IMR-90 (cell line): ENCODE measurements around the gene MYH9. TPM values are rescaled to one million over a fixed set of nuclear protein-coding genes. Genes with fewer than 3 reads are reported as not detected.

ENCODE experiments used
- ATAC-seq: fragments of 200-7000 bp; cut with Tn5 transposase; 2 replicates; pipeline ENCODE4 v1.9.1; 2020; ENCODE audit warnings: low read depth, mild to moderate bottlenecking, moderate library complexity
- BruUV-seq: library from RNA; stranded (reverse); fragments of 400-500 nt; replicated peaks from 2 replicates; lab custom pipeline; 2021; lab: Mats Ljungman, UMichigan
- CTCF ChIA-PET: fragments of 300-600 bp; formaldehyde crosslinking; extraction: SDS; loops from one replicate; lab custom pipeline; 2021; ENCODE audit warnings: antibody characterized with exemption; lab: Yijun Ruan, JAX
- POLR2A ChIA-PET: fragments of 300-600 bp; sonication (Branson Sonifier 250); formaldehyde crosslinking; loops from one replicate; lab custom pipeline; 2022; ENCODE audit warnings: antibody characterized with exemption; ENCODE audit not compliant: unreplicated experiment; lab: Charles Lee
- DNase-seq: peaks from one replicate; pipeline ENCODE4 v3.0.0; 2013
- H2AFZ ChIP-seq: replicated peaks from 2 replicates; pipeline ENCODE3; 2013; ENCODE audit warnings: low read length, mild to moderate bottlenecking; ENCODE audit not compliant: poor library complexity
- H2AK5ac ChIP-seq: 2 replicates; pipeline ENCODE4 v1.6.1; 2013; ENCODE audit warnings: low read depth, low read length, inconsistent platforms
- H2AK9ac ChIP-seq: replicated peaks from 2 replicates; pipeline ENCODE3; 2013; ENCODE audit warnings: mild to moderate bottlenecking, low read depth, low read length, moderate library complexity; ENCODE audit not compliant: poor library complexity
- H2BK120ac ChIP-seq: 2 replicates; pipeline ENCODE4 v1.6.1; 2013; ENCODE audit warnings: low read depth, low read length, inconsistent platforms
- H2BK15ac ChIP-seq: 3 replicates; pipeline ENCODE4 v1.6.1; 2013; ENCODE audit warnings: low read depth, low read length, inconsistent platforms
- H2BK20ac ChIP-seq: 2 replicates; pipeline ENCODE4 v1.6.1; 2013; ENCODE audit warnings: low read depth, mild to moderate bottlenecking, inconsistent platforms, low read length, moderate library complexity
- H2BK5ac ChIP-seq: 2 replicates; pipeline ENCODE4 v1.6.1; 2013; ENCODE audit warnings: mild to moderate bottlenecking, low read depth, low read length, inconsistent platforms; ENCODE audit not compliant: poor library complexity, severe bottlenecking
- H3K14ac ChIP-seq: replicated peaks from 2 replicates; pipeline ENCODE4 v1.6.1; 2013; ENCODE audit warnings: low read depth, low read length, inconsistent platforms
- H3K18ac ChIP-seq: 2 replicates; pipeline ENCODE4 v1.6.1; 2013; ENCODE audit warnings: low read depth, low read length, control low read depth
- H3K23ac ChIP-seq: 2 replicates; pipeline ENCODE4 v1.6.1; 2013; ENCODE audit warnings: low read depth, low read length, inconsistent platforms
- H3K27ac ChIP-seq: 2 replicates; pipeline ENCODE4 v1.5.1; 2013; ENCODE audit warnings: mild to moderate bottlenecking, control low read depth, low read length; ENCODE audit not compliant: insufficient read depth
- H3K27me3 ChIP-seq: 2 replicates; pipeline ENCODE4 v1.6.1; 2013; ENCODE audit warnings: low read length; ENCODE audit not compliant: control insufficient read depth, insufficient read depth
- H3K36me3 ChIP-seq: 2 replicates; pipeline ENCODE4 v1.6.1; 2013; ENCODE audit warnings: low read length, mixed read lengths; ENCODE audit not compliant: control insufficient read depth, insufficient read depth
- H3K4ac ChIP-seq: 2 replicates; pipeline ENCODE4 v1.6.1; 2013; ENCODE audit warnings: low read depth, low read length, inconsistent platforms
- H3K4me1 ChIP-seq: 2 replicates; pipeline ENCODE4 v1.6.1; 2013; ENCODE audit warnings: low read length, mixed read lengths; ENCODE audit not compliant: control insufficient read depth, insufficient read depth
- H3K4me2 ChIP-seq: 2 replicates; pipeline ENCODE4 v1.6.1; 2013; ENCODE audit warnings: low read depth, mild to moderate bottlenecking, control low read depth, low read length, moderate library complexity
- H3K4me3 ChIP-seq: 2 replicates; pipeline ENCODE4 v1.5.1; 2013; ENCODE audit warnings: low read depth, mild to moderate bottlenecking, control low read depth, low read length, moderate library complexity; ENCODE audit not compliant: insufficient read depth
- H3K56ac ChIP-seq: 2 replicates; pipeline ENCODE4 v1.6.1; 2013; ENCODE audit warnings: low read length, inconsistent platforms; ENCODE audit not compliant: insufficient read depth; ENCODE audit errors: extremely low read depth
- H3K79me1 ChIP-seq, 2 experiments: 2 replicates each; pipeline ENCODE4 v1.6.1; 2013; ENCODE audit warnings: low read length in 2 of 2, inconsistent platforms in 1 of 2, low read depth in 1 of 2
- H3K9ac ChIP-seq: 2 replicates; pipeline ENCODE4 v1.6.1; 2013; ENCODE audit warnings: low read depth, low read length, control low read depth
- H3K9me1 ChIP-seq: 2 replicates; pipeline ENCODE4 v1.6.1; 2013; ENCODE audit warnings: low read length, inconsistent platforms; ENCODE audit not compliant: insufficient read depth
- H3K9me3 ChIP-seq: 2 replicates; pipeline ENCODE4 v1.6.1; 2013; ENCODE audit warnings: low read length; ENCODE audit not compliant: control insufficient read depth, insufficient read depth
- H4K20me1 ChIP-seq: 2 replicates; pipeline ENCODE4 v1.6.1; 2013; ENCODE audit warnings: low read length, inconsistent platforms; ENCODE audit not compliant: insufficient read depth
- H4K5ac ChIP-seq: 2 replicates; pipeline ENCODE4 v1.6.1; 2013; ENCODE audit warnings: mild to moderate bottlenecking, low read depth, low read length, control low read depth
- H4K8ac ChIP-seq, 2 experiments: 2 replicates each; pipeline ENCODE4 v1.6.1; 2013; ENCODE audit warnings: low read depth in 2 of 2, low read length in 2 of 2, control low read depth in 1 of 2, inconsistent platforms in 1 of 2
- H4K91ac ChIP-seq: 2 replicates; pipeline ENCODE4 v1.6.1; 2013; ENCODE audit warnings: low read depth, low read length, inconsistent platforms; ENCODE audit not compliant: insufficient read depth
- BHLHE40 ChIP-seq: fragments of 150-350 bp; IDR thresholded peaks from 2 replicates; pipeline ENCODE4 v1.6.1; 2016; ENCODE audit warnings: mild to moderate bottlenecking, low read depth, low read length
- CEBPB ChIP-seq: IDR thresholded peaks from 2 replicates; pipeline ENCODE4 v1.6.1; 2012; ENCODE audit warnings: low read depth, low read length, improper control_type of control experiment
- CHD1 ChIP-seq: IDR thresholded peaks from 2 replicates; pipeline ENCODE4 v1.6.1; 2012; ENCODE audit warnings: low read depth, low read length, improper control_type of control experiment
- FOS ChIP-seq: fragments of 150-350 bp; IDR thresholded peaks from 2 replicates; pipeline ENCODE4 v1.6.1; 2016; ENCODE audit warnings: low read depth, low read length
- MAZ ChIP-seq: IDR thresholded peaks from 2 replicates; pipeline ENCODE4 v1.6.1; 2012; ENCODE audit warnings: low read depth, mild to moderate bottlenecking, low read length, improper control_type of control experiment, moderate library complexity, borderline replicate concordance
- NFE2L2 ChIP-seq: fragments of 150-350 bp; IDR thresholded peaks from 2 replicates; pipeline ENCODE4 v1.6.1; 2016; ENCODE audit warnings: low read depth, mild to moderate bottlenecking, low read length
- POLR2A ChIP-seq: IDR thresholded peaks from 2 replicates; pipeline ENCODE4 v1.6.1; 2012; ENCODE audit warnings: mild to moderate bottlenecking, low read depth, low read length
- RCOR1 ChIP-seq: IDR thresholded peaks from 2 replicates; pipeline ENCODE4 v1.6.1; 2012; ENCODE audit warnings: mild to moderate bottlenecking, low read length, improper control_type of control experiment; ENCODE audit not compliant: insufficient replicate concordance
- WGBS, 2 experiments: methylation state at CpG; one replicate each; pipeline versions ENCODE4 v1.1.5 to v1.1.7; 2013; ENCODE audit warnings: missing lambda C conversion rate in 2 of 2; ENCODE audit not compliant: insufficient read length in 1 of 2; ENCODE audit errors: extremely low coverage in 2 of 2; 5-methylcytosine and 5-hydroxymethylcytosine counted together
- dilution Hi-C: fragments of 300-500 bp; cut with HindIII; formaldehyde crosslinking; loops from one replicate; pipeline ENCODE4 v1.14.3; 2018; ENCODE audit warnings: low sequenced_read_pairs; ENCODE audit not compliant: unreplicated experiment
- in situ Hi-C: fragments of 300-500 bp; cut with MboI; formaldehyde crosslinking; loops from 3 replicates; pipeline ENCODE4 v1.14.3; 2019; ENCODE audit warnings: low sequenced_read_pairs, inconsistent platforms, mixed read lengths
- intact Hi-C: fragments of 100-400 bp; cut with micrococcal nuclease; formaldehyde crosslinking; loops from 2 replicates; pipeline ENCODE4 v1.10.0; 2022
- polyA plus RNA-seq, 3 experiments: library from polyadenylated mRNA; depleted of rRNA; stranded (reverse); fragments of >200 nt; gene quantifications; 2 replicates each; pipeline ENCODE4 v1.2.3, GENCODE V29; 2012; ENCODE audit warnings: low replicate concordance in 1 of 3
- total RNA-seq: library from RNA; depleted of rRNA; stranded (reverse); fragments of >200 nt; gene quantifications from 2 replicates; pipeline ENCODE4 v1.2.3, GENCODE V29; 2012
- TF ChIP-seq, protein P1 (sequence below): fragments of 150-350 bp; IDR thresholded peaks from 2 replicates; pipeline ENCODE4 v1.6.1; 2016; ENCODE audit warnings: low read depth, mild to moderate bottlenecking, low read length, moderate library complexity, borderline replicate concordance

Gene MYH9
- total and polyA plus RNA-seq, 2 of the 4 experiments (the other 2 are of a cell fraction) = 475 to 554 TPM

- peaks cover 80% of the 10 kb centered on the region for H4K20me1 ChIP-seq
- in situ Hi-C loops = no loop called here
Observed at GRCh38 chr22:36287881-36288515, 99.8 kb downstream of the MYH9 start.

More at GRCh38 chr22:36287881-36288515, 99.8 kb downstream of the MYH9 start:
- DNase-seq (no peak), ATAC-seq (no peak)
- no peak overlapping the region for H3K4me2 ChIP-seq
- H3K9ac ChIP-seq = no peak overlapping the region
- no peak overlapping the region for H3K27ac ChIP-seq
- no peak overlapping the region for H2AK9ac ChIP-seq
- TF ChIP-seq FOS = no peak
- TF ChIP-seq CEBPB = no peak
- TF ChIP-seq POLR2A = no peak
- no peak for TF ChIP-seq NFE2L2
- TF ChIP-seq RCOR1 = no peak
- TF ChIP-seq, protein P1, sequence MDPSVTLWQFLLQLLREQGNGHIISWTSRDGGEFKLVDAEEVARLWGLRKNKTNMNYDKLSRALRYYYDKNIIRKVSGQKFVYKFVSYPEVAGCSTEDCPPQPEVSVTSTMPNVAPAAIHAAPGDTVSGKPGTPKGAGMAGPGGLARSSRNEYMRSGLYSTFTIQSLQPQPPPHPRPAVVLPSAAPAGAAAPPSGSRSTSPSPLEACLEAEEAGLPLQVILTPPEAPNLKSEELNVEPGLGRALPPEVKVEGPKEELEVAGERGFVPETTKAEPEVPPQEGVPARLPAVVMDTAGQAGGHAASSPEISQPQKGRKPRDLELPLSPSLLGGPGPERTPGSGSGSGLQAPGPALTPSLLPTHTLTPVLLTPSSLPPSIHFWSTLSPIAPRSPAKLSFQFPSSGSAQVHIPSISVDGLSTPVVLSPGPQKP = no peak
- TF ChIP-seq CHD1 = no peak
- TF ChIP-seq MAZ = no peak
- no peak for TF ChIP-seq BHLHE40
- ChIA-PET CTCF (no interaction called here), POLR2A (no interaction called here)
- H3K9me3 ChIP-seq = no peaks in the 10 kb centered on the region
- no peak overlapping the region for H2BK15ac ChIP-seq
- WGBS, 2 experiments = 96% methylated on average over 17 of the region's 20 CpGs; no CpG with 5 or more reads in 1 of the 2 experiments
- no peak overlapping the region for H2BK20ac ChIP-seq
- peak overlapping the region; percentile 61 for H2AFZ ChIP-seq
- H3K79me1 ChIP-seq = peaks cover 41 to 73% of the 10 kb centered on the region in 2 experiments
- H3K4me3 ChIP-seq = no peak overlapping the region
- dilution Hi-C loops = no loop called here
- H3K56ac ChIP-seq = no peak overlapping the region
- H3K4ac ChIP-seq = no peak overlapping the region
- H3K23ac ChIP-seq = no peak overlapping the region
- no peak overlapping the region for H2AK5ac ChIP-seq
- no peak overlapping the region for H2BK120ac ChIP-seq
- no peaks in the 10 kb centered on the region for H3K27me3 ChIP-seq
- BruUV-seq = no TSS peak
- no peaks in the 10 kb centered on the region for H3K4me1 ChIP-seq
- H3K9me1 ChIP-seq = no peaks in the 10 kb centered on the region
- H4K5ac ChIP-seq = no peak overlapping the region
- no peak overlapping the region for H3K18ac ChIP-seq
- H4K91ac ChIP-seq = no peak overlapping the region
- intact Hi-C loops = no loop called here
- no peak overlapping the region for H4K8ac ChIP-seq
- H3K14ac ChIP-seq = no peak overlapping the region
- H2BK5ac ChIP-seq = no peak overlapping the region
- peaks cover 80% of the 10 kb centered on the region for H3K36me3 ChIP-seq
